Endodermal cell (in vitro differentiated cells): ENCODE data around the gene WWP2. TPM values are rescaled to one million over a fixed set of nuclear protein-coding genes. Genes with fewer than 3 reads are reported as not detected.

Source experiments
- DNase-seq: peaks from one replicate; pipeline ENCODE4 v3.0.0-alpha.2; 2017
- H3K27ac ChIP-seq: 2 replicates; pipeline ENCODE4 v1.5.1; 2013; ENCODE audit warnings: mild to moderate bottlenecking, low read depth, low read length, moderate library complexity
- H3K27me3 ChIP-seq: 2 replicates; pipeline ENCODE4 v1.6.1; 2013; ENCODE audit warnings: mild to moderate bottlenecking, low read length, moderate library complexity; ENCODE audit not compliant: insufficient read depth, control insufficient read depth, poor library complexity, severe bottlenecking
- H3K36me3 ChIP-seq: 2 replicates; pipeline ENCODE4 v1.7.0; 2013; ENCODE audit warnings: mild to moderate bottlenecking, low read length, moderate library complexity; ENCODE audit not compliant: control insufficient read depth, insufficient read depth
- H3K4me1 ChIP-seq: one replicate; pipeline ENCODE4 v1.7.0; 2013; ENCODE audit warnings: low read length; ENCODE audit not compliant: control insufficient read depth, insufficient read depth
- H3K4me3 ChIP-seq: 2 replicates; pipeline ENCODE4 v1.5.1; 2013; ENCODE audit warnings: mild to moderate bottlenecking, low read length, moderate library complexity
- H3K9ac ChIP-seq: 2 replicates; pipeline ENCODE4 v1.6.1; 2013; ENCODE audit warnings: mild to moderate bottlenecking, low read length, moderate library complexity; ENCODE audit not compliant: poor library complexity, severe bottlenecking; ENCODE audit errors: extremely low read depth
- H3K9me3 ChIP-seq: 2 replicates; pipeline ENCODE4 v1.6.1; 2013; ENCODE audit warnings: mild to moderate bottlenecking, low read length, moderate library complexity; ENCODE audit not compliant: control insufficient read depth
- H3K27ac Mint-ChIP-seq: 2 replicates; pipeline ENCODE4 v1.8.0; 2020; ENCODE audit warnings: mixed read lengths
- H3K27me3 Mint-ChIP-seq: 2 replicates; pipeline ENCODE4 v1.8.0; 2021; ENCODE audit warnings: mild to moderate bottlenecking, mixed read lengths; ENCODE audit not compliant: insufficient read depth
- H3K36me3 Mint-ChIP-seq: 2 replicates; pipeline ENCODE4 v1.8.0; 2020; ENCODE audit warnings: low read depth, mixed read lengths
- H3K4me1 Mint-ChIP-seq: 2 replicates; pipeline ENCODE4 v1.8.0; 2020; ENCODE audit warnings: mixed read lengths
- H3K4me3 Mint-ChIP-seq: 2 replicates; pipeline ENCODE4 v1.8.0; 2020; ENCODE audit warnings: mild to moderate bottlenecking, moderate library complexity, mixed read lengths
- H3K9me3 Mint-ChIP-seq: 2 replicates; pipeline ENCODE4 v1.8.0; 2020; ENCODE audit warnings: mild to moderate bottlenecking, mixed read lengths
- whole genome bisulfite sequencing, 2 experiments: methylation state at CpG; one replicate each; pipeline versions ENCODE4 v1.1.5 to v1.1.7; 2013; ENCODE audit warnings: missing lambda C conversion rate in 2 of 2, mixed read lengths in 1 of 2; ENCODE audit not compliant: insufficient coverage in 1 of 2, insufficient read length in 1 of 2; 5-methylcytosine and 5-hydroxymethylcytosine counted together
- total RNA-seq, 2 donors: library from RNA; stranded (reverse); fragmentation: NEBNext Ultra II Directional in 1 of 2; extraction: Animal tissue kit (Norgen Biotek cat#: 25700) in 1 of 2; gene quantifications; 2 replicates in 1 of 2; 3 replicates in 1 of 2; pipeline ENCODE4 v1.2.1, GENCODE V29; 2021
- TF ChIP-seq, protein P1 (sequence below): fragments of 200-600 bp; sonication (generic); conservative IDR thresholded peaks from 2 replicates; pipeline ENCODE4 v1.5.0; 2021; ENCODE audit warnings: antibody characterized with exemption, mild to moderate bottlenecking

The WWP2 gene
- total RNA-seq, 2 donors from 2014 or later: 42.3 to 50.0 TPM

DNA sequence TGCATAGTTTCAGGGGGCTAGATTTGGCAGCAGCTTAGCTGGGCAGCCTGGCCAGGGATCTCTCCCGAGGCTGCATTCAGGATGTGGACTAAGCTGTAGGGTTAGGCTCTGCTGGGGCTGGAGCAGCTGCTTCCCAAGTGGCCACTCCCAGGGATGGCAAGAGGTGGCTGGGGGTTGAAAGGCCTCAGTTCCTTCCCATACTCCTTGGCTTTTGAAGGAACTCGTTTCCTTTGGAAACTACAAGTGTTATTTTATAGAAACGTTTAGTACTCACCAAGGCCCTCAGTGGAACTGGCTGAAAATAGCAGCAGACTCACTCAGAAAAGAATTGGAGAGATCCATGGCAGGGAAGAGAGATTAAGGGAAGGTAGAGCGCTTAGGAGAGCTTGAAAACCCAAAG lies 76.4 kb downstream of the WWP2 start:
- TF ChIP-seq, protein P1, sequence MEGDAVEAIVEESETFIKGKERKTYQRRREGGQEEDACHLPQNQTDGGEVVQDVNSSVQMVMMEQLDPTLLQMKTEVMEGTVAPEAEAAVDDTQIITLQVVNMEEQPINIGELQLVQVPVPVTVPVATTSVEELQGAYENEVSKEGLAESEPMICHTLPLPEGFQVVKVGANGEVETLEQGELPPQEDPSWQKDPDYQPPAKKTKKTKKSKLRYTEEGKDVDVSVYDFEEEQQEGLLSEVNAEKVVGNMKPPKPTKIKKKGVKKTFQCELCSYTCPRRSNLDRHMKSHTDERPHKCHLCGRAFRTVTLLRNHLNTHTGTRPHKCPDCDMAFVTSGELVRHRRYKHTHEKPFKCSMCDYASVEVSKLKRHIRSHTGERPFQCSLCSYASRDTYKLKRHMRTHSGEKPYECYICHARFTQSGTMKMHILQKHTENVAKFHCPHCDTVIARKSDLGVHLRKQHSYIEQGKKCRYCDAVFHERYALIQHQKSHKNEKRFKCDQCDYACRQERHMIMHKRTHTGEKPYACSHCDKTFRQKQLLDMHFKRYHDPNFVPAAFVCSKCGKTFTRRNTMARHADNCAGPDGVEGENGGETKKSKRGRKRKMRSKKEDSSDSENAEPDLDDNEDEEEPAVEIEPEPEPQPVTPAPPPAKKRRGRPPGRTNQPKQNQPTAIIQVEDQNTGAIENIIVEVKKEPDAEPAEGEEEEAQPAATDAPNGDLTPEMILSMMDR: peak; percentile 22
- no peak for DNase-seq
- H3K4me1 Mint-ChIP-seq: peaks cover 30% of the 10 kb centered on the region
- H3K27me3 Mint-ChIP-seq: no peaks in the 10 kb centered on the region
- Histone ChIP-seq H3K4me1 (peaks cover 12% of the 10 kb centered on the region), H3K27ac (no peak overlapping the region), H3K9me3 (no peaks in the 10 kb centered on the region), H3K9ac (no peak overlapping the region), H3K27me3 (no peaks in the 10 kb centered on the region), H3K36me3 (peaks cover 12% of the 10 kb centered on the region), H3K4me3 (no peak overlapping the region)
- H3K27ac Mint-ChIP-seq: no peak overlapping the region
- H3K4me3 Mint-ChIP-seq: no peak overlapping the region
- H3K36me3 Mint-ChIP-seq: peaks cover 27% of the 10 kb centered on the region
- no peaks in the 10 kb centered on the region for H3K9me3 Mint-ChIP-seq
- WGBS, 2 experiments: 83 to 100% methylated on average over 3 to 4 of the region's 4 CpGs

DNA sequence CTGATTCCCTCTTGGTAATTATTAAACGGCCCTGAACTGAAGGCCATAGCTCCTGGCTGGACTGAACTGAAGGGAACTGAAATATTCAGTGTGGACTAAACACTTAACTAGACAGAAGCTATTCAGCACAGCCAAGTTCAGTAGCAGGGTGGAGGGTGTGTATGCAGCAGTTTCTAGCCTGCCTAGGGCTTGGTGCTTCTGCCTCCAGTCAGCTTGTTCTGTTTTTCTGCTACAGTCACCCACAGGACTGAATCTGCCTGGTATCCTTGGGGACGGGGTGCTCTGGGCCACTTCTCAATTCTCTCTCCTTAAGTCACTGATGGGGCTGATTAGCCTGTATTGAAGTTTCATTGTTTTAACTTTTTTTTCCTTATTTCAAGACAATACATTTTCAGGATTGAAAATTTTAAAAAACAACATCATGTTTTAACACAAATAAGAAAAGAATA lies 77.1 kb downstream of the WWP2 start:
- Mint-ChIP-seq H3K9me3 (no peaks in the 10 kb centered on the region), H3K4me1 (peaks cover 26% of the 10 kb centered on the region), H3K27ac (no peak overlapping the region), H3K4me3 (no peak overlapping the region), H3K27me3 (no peaks in the 10 kb centered on the region), H3K36me3 (peaks cover 32% of the 10 kb centered on the region)
- Histone ChIP-seq H3K4me1 (peaks cover 12% of the 10 kb centered on the region), H3K4me3 (no peak overlapping the region), H3K9ac (no peak overlapping the region), H3K27me3 (no peaks in the 10 kb centered on the region), H3K9me3 (no peaks in the 10 kb centered on the region), H3K36me3 (peaks cover 12% of the 10 kb centered on the region), H3K27ac (no peak overlapping the region)
- TF ChIP-seq, protein P1: no peak
- DNase-seq: no peak
- 78 to 91% methylated on average over 1 to 2 of the region's 2 CpGs for WGBS, 2 experiments

DNA sequence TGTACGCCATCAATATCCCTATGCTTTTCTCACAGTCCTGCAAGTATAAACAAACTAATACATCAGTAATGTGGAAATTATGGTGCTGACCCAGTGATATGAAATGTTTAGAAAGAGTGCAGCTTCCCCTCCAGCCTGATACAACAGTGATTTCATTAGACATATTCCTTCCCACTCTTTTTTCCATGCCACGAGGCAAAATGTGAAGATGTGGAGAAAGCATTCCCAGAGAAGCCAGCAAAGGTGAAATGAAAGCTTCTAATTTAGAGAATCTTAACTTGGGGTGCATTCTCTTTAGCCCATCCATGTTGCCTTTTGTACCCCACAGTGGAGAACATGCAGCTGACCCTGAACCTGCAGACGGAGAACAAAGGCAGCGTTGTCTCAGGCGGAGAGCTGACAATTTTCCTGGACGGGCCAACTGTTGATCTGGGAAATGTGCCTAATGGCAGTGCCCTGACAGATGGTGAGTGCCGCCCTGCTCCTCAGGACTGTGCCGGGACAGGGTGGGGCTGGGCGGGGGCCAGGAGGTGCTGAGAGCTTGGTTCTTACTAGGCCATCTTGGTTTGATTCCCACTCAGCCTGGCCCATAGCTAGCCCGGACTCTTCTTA lies 77.8 kb downstream of the WWP2 start:
- Histone ChIP-seq H3K4me1 (peaks cover 12% of the 10 kb centered on the region), H3K27me3 (no peaks in the 10 kb centered on the region), H3K9me3 (no peaks in the 10 kb centered on the region), H3K27ac (no peak overlapping the region), H3K4me3 (no peak overlapping the region), H3K9ac (no peak overlapping the region), H3K36me3 (peaks cover 13% of the 10 kb centered on the region)
- Mint-ChIP-seq H3K4me3 (no peak overlapping the region), H3K36me3 (peaks cover 32% of the 10 kb centered on the region), H3K9me3 (no peaks in the 10 kb centered on the region), H3K27ac (peak overlapping the region; percentile 11), H3K27me3 (no peaks in the 10 kb centered on the region), H3K4me1 (peaks cover 28% of the 10 kb centered on the region)
- no peak for DNase-seq
- TF ChIP-seq, protein P1: no peak
- 83 to 94% methylated on average over 6 to 10 of the region's 10 CpGs for WGBS, 2 experiments
